ENCODE results near the gene SLC15A5.

Gene SLC15A5

GRCh38 chr12:16246264-16246663 is 31.2 kb downstream of the SLC15A5 start:
- Histone ChIP-seq H3K4me1 (ENCODE audit: control insufficient read depth, insufficient read depth, low read length) (no peaks in the 10 kb centered on the region), H3K9ac (ENCODE audit: low read length) (no peak overlapping the region), H3K27me3 (ENCODE audit: control insufficient read depth, insufficient read depth, low read length) (no peaks in the 10 kb centered on the region), H3K27ac (ENCODE audit: low read depth, low read length) (no peak overlapping the region), H3K4me3 (ENCODE audit: low read length) (no peak overlapping the region), H3K36me3 (ENCODE audit: control insufficient read depth, insufficient read depth, low read length) (no peaks in the 10 kb centered on the region)

GRCh38 chr12:16245209-16245608 is 32.3 kb downstream of the SLC15A5 start:
- no peaks in the 10 kb centered on the region for H3K4me1 ChIP-seq (ENCODE audit: control insufficient read depth, insufficient read depth, low read length)
- H3K27ac ChIP-seq (ENCODE audit: low read depth, low read length), result no peak overlapping the region
- no peaks in the 10 kb centered on the region for H3K27me3 ChIP-seq (ENCODE audit: control insufficient read depth, insufficient read depth, low read length)
- H3K9ac ChIP-seq (ENCODE audit: low read length), result no peak overlapping the region
- no peak overlapping the region for H3K4me3 ChIP-seq (ENCODE audit: low read length)
- H3K36me3 ChIP-seq (ENCODE audit: control insufficient read depth, insufficient read depth, low read length), result no peaks in the 10 kb centered on the region

GRCh38 chr12:16243487-16244412 is 33.7 kb downstream of the SLC15A5 start:
- Histone ChIP-seq H3K4me3 (ENCODE audit: low read length) (no peak overlapping the region), H3K9ac (ENCODE audit: low read length) (no peak overlapping the region), H3K4me1 (ENCODE audit: control insufficient read depth, insufficient read depth, low read length) (no peaks in the 10 kb centered on the region), H3K36me3 (ENCODE audit: control insufficient read depth, insufficient read depth, low read length) (no peaks in the 10 kb centered on the region), H3K27me3 (ENCODE audit: control insufficient read depth, insufficient read depth, low read length) (no peaks in the 10 kb centered on the region), H3K27ac (ENCODE audit: low read depth, low read length) (no peak overlapping the region)

- H3K27me3 ChIP-seq (ENCODE audit: control insufficient read depth, insufficient read depth, low read length), result no peaks in the 10 kb centered on the region
- no peak overlapping the region for H3K9ac ChIP-seq (ENCODE audit: low read length)
- H3K36me3 ChIP-seq (ENCODE audit: control insufficient read depth, insufficient read depth, low read length), result no peaks in the 10 kb centered on the region
- no peak overlapping the region for H3K27ac ChIP-seq (ENCODE audit: low read depth, low read length)
- H3K4me1 ChIP-seq (ENCODE audit: control insufficient read depth, insufficient read depth, low read length), result no peaks in the 10 kb centered on the region
- H3K4me3 ChIP-seq (ENCODE audit: low read length), result no peak overlapping the region
These were observed 36.1 kb downstream of the SLC15A5 start for GRCh38 chr12:16241346-16241745.

GRCh38 chr12:16238661-16239060 is 38.8 kb downstream of the SLC15A5 start:
- H3K4me3 ChIP-seq (ENCODE audit: low read length), result no peak overlapping the region
- H3K36me3 ChIP-seq (ENCODE audit: control insufficient read depth, insufficient read depth, low read length), result no peaks in the 10 kb centered on the region
- no peak overlapping the region for H3K9ac ChIP-seq (ENCODE audit: low read length)
- no peaks in the 10 kb centered on the region for H3K4me1 ChIP-seq (ENCODE audit: control insufficient read depth, insufficient read depth, low read length)
- H3K27ac ChIP-seq (ENCODE audit: low read depth, low read length), result no peak overlapping the region
- no peaks in the 10 kb centered on the region for H3K27me3 ChIP-seq (ENCODE audit: control insufficient read depth, insufficient read depth, low read length)

- H3K4me3 ChIP-seq (ENCODE audit: low read length), result no peak overlapping the region
- H3K36me3 ChIP-seq (ENCODE audit: control insufficient read depth, insufficient read depth, low read length), result no peaks in the 10 kb centered on the region
- no peak overlapping the region for H3K27ac ChIP-seq (ENCODE audit: low read depth, low read length)
- no peak overlapping the region for H3K9ac ChIP-seq (ENCODE audit: low read length)
- no peaks in the 10 kb centered on the region for H3K27me3 ChIP-seq (ENCODE audit: control insufficient read depth, insufficient read depth, low read length)
- no peaks in the 10 kb centered on the region for H3K4me1 ChIP-seq (ENCODE audit: control insufficient read depth, insufficient read depth, low read length)
These were observed 47.8 kb downstream of the SLC15A5 start for GRCh38 chr12:16229676-16230075.

GRCh38 chr12:16228067-16228466 is 49.4 kb downstream of the SLC15A5 start:
- no peaks in the 10 kb centered on the region for H3K4me1 ChIP-seq (ENCODE audit: control insufficient read depth, insufficient read depth, low read length)
- H3K4me3 ChIP-seq (ENCODE audit: low read length), result no peak overlapping the region
- no peaks in the 10 kb centered on the region for H3K36me3 ChIP-seq (ENCODE audit: control insufficient read depth, insufficient read depth, low read length)
- no peak overlapping the region for H3K9ac ChIP-seq (ENCODE audit: low read length)
- H3K27ac ChIP-seq (ENCODE audit: low read depth, low read length), result no peak overlapping the region
- no peaks in the 10 kb centered on the region for H3K27me3 ChIP-seq (ENCODE audit: control insufficient read depth, insufficient read depth, low read length)

GRCh38 chr12:16225692-16226091 is 51.8 kb downstream of the SLC15A5 start:
- no peaks in the 10 kb centered on the region for H3K4me1 ChIP-seq (ENCODE audit: control insufficient read depth, insufficient read depth, low read length)
- H3K27ac ChIP-seq (ENCODE audit: low read depth, low read length), result no peak overlapping the region
- H3K4me3 ChIP-seq (ENCODE audit: low read length), result no peak overlapping the region
- H3K36me3 ChIP-seq (ENCODE audit: control insufficient read depth, insufficient read depth, low read length), result no peaks in the 10 kb centered on the region
- H3K9ac ChIP-seq (ENCODE audit: low read length), result no peak overlapping the region
- no peaks in the 10 kb centered on the region for H3K27me3 ChIP-seq (ENCODE audit: control insufficient read depth, insufficient read depth, low read length)

GRCh38 chr12:16224196-16224595 is 53.3 kb downstream of the SLC15A5 start:
- no peak overlapping the region for H3K9ac ChIP-seq (ENCODE audit: low read length)
- H3K36me3 ChIP-seq (ENCODE audit: control insufficient read depth, insufficient read depth, low read length), result no peaks in the 10 kb centered on the region
- H3K27ac ChIP-seq (ENCODE audit: low read depth, low read length), result no peak overlapping the region
- H3K4me3 ChIP-seq (ENCODE audit: low read length), result no peak overlapping the region
- no peaks in the 10 kb centered on the region for H3K4me1 ChIP-seq (ENCODE audit: control insufficient read depth, insufficient read depth, low read length)
- H3K27me3 ChIP-seq (ENCODE audit: control insufficient read depth, insufficient read depth, low read length), result no peaks in the 10 kb centered on the region

GRCh38 chr12:16221776-16222175 is 55.7 kb downstream of the SLC15A5 start:
- H3K4me1 ChIP-seq (ENCODE audit: control insufficient read depth, insufficient read depth, low read length), result no peaks in the 10 kb centered on the region
- H3K36me3 ChIP-seq (ENCODE audit: control insufficient read depth, insufficient read depth, low read length), result no peaks in the 10 kb centered on the region
- no peak overlapping the region for H3K9ac ChIP-seq (ENCODE audit: low read length)
- H3K27me3 ChIP-seq (ENCODE audit: control insufficient read depth, insufficient read depth, low read length), result no peaks in the 10 kb centered on the region
- no peak overlapping the region for H3K4me3 ChIP-seq (ENCODE audit: low read length)
- no peak overlapping the region for H3K27ac ChIP-seq (ENCODE audit: low read depth, low read length)

- no peaks in the 10 kb centered on the region for H3K27me3 ChIP-seq (ENCODE audit: control insufficient read depth, insufficient read depth, low read length)
- no peaks in the 10 kb centered on the region for H3K36me3 ChIP-seq (ENCODE audit: control insufficient read depth, insufficient read depth, low read length)
- H3K4me3 ChIP-seq (ENCODE audit: low read length), result no peak overlapping the region
- H3K9ac ChIP-seq (ENCODE audit: low read length), result no peak overlapping the region
- no peak overlapping the region for H3K27ac ChIP-seq (ENCODE audit: low read depth, low read length)
- no peaks in the 10 kb centered on the region for H3K4me1 ChIP-seq (ENCODE audit: control insufficient read depth, insufficient read depth, low read length)
These were observed 57.4 kb downstream of the SLC15A5 start for GRCh38 chr12:16220120-16220519.

GRCh38 chr12:16218934-16219751 is 58.3 kb downstream of the SLC15A5 start:
- H3K27ac ChIP-seq (ENCODE audit: low read depth, low read length), result no peak overlapping the region

More at GRCh38 chr12:16218934-16219751, 58.3 kb downstream of the SLC15A5 start:
- H3K9ac ChIP-seq (ENCODE audit: low read length), result no peak overlapping the region
- H3K4me1 ChIP-seq (ENCODE audit: control insufficient read depth, insufficient read depth, low read length), result no peaks in the 10 kb centered on the region
- H3K36me3 ChIP-seq (ENCODE audit: control insufficient read depth, insufficient read depth, low read length), result no peaks in the 10 kb centered on the region
- H3K4me3 ChIP-seq (ENCODE audit: low read length), result no peak overlapping the region
- no peaks in the 10 kb centered on the region for H3K27me3 ChIP-seq (ENCODE audit: control insufficient read depth, insufficient read depth, low read length)

All from rectal smooth muscle tissue (tissue), 1 donor.